ENCODE measurements around the gene MFF.
"Not testable (repeated sequence)": the region's sequence is repeated elsewhere in the genome, so short reads cannot be mapped to it uniquely, and the experiment has no call there.

MFF gene

DNA sequence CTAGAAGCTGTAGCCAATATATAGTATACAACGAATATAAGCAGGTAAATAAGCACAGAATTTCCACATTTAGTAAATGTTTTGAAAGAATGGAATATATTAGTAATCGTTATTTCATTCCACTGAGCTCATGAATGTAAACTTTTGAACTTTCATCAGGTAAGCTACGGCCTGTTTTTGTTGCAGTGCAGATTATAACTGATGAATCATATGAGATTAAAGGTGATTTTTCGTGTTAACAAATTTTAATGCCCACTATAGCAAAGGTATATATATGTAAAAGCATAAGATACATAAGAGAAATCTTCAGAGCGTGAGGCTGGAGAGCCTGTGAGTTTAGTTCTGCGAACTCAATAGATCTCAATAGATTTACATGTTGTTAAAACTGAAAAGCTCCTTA is 61.6 kb downstream of the MFF start:
- DNase-seq (ENCODE audit: low read depth), result no peak
- TF ChIP-seq, protein P1, sequence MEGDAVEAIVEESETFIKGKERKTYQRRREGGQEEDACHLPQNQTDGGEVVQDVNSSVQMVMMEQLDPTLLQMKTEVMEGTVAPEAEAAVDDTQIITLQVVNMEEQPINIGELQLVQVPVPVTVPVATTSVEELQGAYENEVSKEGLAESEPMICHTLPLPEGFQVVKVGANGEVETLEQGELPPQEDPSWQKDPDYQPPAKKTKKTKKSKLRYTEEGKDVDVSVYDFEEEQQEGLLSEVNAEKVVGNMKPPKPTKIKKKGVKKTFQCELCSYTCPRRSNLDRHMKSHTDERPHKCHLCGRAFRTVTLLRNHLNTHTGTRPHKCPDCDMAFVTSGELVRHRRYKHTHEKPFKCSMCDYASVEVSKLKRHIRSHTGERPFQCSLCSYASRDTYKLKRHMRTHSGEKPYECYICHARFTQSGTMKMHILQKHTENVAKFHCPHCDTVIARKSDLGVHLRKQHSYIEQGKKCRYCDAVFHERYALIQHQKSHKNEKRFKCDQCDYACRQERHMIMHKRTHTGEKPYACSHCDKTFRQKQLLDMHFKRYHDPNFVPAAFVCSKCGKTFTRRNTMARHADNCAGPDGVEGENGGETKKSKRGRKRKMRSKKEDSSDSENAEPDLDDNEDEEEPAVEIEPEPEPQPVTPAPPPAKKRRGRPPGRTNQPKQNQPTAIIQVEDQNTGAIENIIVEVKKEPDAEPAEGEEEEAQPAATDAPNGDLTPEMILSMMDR (IDR thresholded peaks at IDR 0.05; ENCODE audit: low read length, missing control alignments), result no peak

DNA sequence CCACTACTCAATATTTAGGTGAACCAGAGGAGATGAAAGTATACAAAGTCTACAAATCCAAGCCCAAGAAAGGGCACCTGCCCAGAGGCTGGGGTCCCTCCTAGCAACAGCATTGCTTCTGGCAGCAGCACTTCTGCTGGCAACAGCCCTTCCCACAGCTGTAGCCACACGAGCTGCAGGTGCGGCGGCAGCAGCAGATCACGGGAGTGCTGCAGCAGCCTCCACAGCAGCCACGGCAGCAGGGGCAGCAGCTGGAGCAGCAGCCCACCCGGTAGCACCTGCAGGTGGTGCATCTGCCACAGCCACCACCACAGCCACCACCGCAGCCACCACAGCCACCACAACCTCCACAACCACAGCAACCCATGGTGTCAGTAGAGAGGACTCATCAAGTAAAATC is 62.5 kb downstream of the MFF start, which contains the start of gene SCYGR1:
TSS of gene SCYGR1 (minus strand) at position 367 of the 400 bp plus-strand sequence. CDS start at position 367, 0 bp downstream.
- not testable (repeated sequence) for H3K4me3 ChIP-seq (replicated peaks; ENCODE audit: low read depth, low read length); DNase-seq (ENCODE audit: low read depth)

More for the DNA sequence above, 61.6 kb downstream of the MFF start:
- no peak overlapping the region for H3K4me3 ChIP-seq (replicated peaks; ENCODE audit: low read depth, low read length)

DNA sequence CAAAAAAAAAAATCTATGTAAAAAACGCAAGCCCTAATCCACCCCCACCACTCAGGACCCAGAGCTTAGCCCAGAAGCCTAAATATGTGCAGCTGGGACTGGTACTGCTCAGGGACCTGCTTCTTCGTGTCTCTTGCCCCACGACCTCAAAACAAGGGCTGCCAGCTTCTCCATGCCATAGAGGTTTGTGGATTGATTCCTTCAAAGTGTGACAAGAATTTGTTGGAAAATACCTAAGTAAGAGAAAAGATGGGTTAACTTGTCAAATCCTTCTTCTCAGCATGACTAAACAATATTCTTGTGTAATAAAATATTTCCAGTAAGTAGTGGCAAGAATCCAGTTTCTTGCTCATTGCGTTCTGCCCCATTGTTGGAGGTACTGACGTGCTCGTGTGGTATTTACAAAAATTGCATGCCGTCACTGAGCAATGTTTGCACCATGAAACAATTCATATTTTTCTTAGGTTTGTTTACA is 63.5 kb downstream of the MFF start:
- peak; percentile 99 for DNase-seq (ENCODE audit: low read depth)
- TF ChIP-seq, protein P1 (IDR thresholded peaks at IDR 0.05; ENCODE audit: low read length, missing control alignments), result no peak
- H3K4me3 ChIP-seq (replicated peaks; ENCODE audit: low read depth, low read length), result no peak overlapping the region

DNA sequence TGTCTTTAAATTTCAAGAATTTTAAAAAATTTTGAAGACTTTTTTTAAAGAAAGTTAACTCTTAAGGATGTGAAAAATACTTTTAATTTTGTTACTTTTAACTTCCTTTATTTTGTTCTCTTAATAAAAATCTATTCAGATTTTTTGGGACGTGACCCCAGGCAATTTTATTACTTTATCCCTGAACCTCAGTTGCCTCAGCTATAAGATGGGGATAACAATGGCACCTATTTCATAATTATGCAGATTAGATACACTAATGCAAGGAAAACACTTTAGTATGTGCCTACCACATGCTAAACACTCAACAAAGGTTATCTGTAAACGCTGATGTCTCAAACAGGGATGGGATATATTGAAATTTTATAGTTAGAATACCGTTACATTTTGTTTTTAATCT is 64.2 kb downstream of the MFF start:
- TF ChIP-seq, protein P1 (IDR thresholded peaks at IDR 0.05; ENCODE audit: low read length, missing control alignments), result no peak
- no peak overlapping the region for H3K4me3 ChIP-seq (replicated peaks; ENCODE audit: low read depth, low read length)
- no peak for DNase-seq (ENCODE audit: low read depth)

DNA sequence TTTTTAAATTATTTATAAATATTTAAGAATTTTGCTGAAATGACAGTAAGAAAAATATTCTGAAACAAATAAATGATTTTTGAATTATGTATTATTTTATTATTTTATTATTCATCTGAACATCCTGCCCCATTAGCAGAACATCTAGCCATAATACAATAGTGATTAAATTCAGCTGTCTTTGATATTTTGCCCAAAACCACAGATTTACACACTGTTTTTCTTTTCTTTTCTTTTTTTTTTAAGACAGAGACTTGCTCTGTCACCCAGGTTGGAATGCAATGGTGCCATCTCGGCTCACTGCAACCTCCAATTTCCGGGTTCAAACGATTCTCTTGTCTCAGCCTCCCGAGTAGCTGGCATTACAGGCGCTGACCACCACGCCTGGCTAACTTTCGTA is 64.6 kb downstream of the MFF start:
- no peak overlapping the region for H3K4me3 ChIP-seq (replicated peaks; ENCODE audit: low read depth, low read length)
- TF ChIP-seq, protein P1 (IDR thresholded peaks at IDR 0.05; ENCODE audit: low read length, missing control alignments), result no peak
- DNase-seq (ENCODE audit: low read depth), result no peak

DNA sequence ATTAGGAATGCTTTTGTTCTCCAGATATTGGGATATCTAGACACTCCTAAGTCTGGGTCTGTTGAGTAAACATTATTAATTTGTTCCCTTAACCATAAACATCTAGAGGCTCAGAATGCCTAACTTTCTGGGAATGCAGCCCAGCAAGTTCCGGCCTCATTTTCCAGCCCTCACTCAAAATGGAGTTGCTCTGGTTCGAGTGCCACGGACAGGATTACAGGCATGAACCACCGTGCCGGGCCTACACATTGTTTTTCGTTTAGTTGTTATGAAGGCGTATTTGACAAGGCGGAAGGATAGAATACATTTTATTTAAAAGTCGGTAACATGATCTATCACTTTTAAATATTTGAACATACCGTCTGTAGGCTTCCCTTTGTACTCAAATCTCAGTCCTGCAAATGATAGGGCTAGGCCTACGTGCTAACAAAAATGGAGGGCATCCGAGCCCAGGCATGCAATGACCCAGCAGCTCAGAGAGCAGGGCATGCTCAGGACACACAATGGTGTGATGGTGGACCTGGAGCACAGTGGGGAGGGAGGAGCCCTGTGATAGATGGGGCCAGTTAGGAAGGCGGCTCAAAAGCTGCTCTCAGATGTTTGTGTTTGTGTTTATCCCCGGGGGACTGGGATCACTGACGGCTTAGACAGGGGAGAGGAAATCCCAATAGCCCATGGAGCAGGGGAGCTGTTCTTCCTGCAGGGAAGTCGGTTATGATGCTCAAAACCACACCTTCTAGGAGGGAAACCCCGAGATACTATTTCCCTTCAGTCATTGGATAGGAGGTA is 65.6 kb downstream of the MFF start:
- DNase-seq (ENCODE audit: low read depth), result no peak
- H3K4me3 ChIP-seq (replicated peaks; ENCODE audit: low read depth, low read length), result no peak overlapping the region

DNA sequence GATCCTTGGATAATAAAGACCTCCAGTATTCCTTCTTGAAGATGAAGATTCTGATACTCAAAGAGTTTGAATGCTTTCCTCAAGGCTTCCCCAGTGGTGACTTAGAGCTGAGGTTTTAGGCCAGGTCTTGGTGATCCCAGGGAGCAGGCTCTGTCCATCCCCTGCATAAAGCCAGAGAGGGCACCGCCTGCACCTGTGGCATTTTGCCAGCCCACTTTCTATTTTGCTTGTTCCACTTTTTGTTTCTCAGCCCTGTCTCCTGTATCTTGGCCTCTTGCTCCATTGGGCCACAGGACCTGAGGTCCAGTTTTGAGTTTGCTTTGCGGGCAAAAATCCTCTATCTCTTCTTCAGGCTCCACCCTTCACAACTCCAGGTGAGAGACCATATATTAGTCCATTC is 69.3 kb downstream of the MFF start:
- H3K4me3 ChIP-seq (replicated peaks; ENCODE audit: low read depth, low read length), result no peak overlapping the region
- TF ChIP-seq, protein P1 (IDR thresholded peaks at IDR 0.05; ENCODE audit: low read length, missing control alignments), result no peak
- DNase-seq (ENCODE audit: low read depth), result no peak

More for the DNA sequence above, 65.6 kb downstream of the MFF start:
- TF ChIP-seq, protein P1 (IDR thresholded peaks at IDR 0.05; ENCODE audit: low read length, missing control alignments), result no peak

All from fibroblast of pulmonary artery (primary cell).